A673 (cell line): Measurements from ENCODE around the gene ADGRG1. TPM values are rescaled to one million over a fixed set of nuclear protein-coding genes. Genes with fewer than 3 reads are reported as not detected.

Experiments
- BruUV-seq: library from RNA; stranded (reverse); fragments of 400-500 nt; replicated peaks from 2 replicates; lab custom pipeline; 2021; lab: Mats Ljungman, UMichigan
- CTCF ChIA-PET: fragments of 300-600 bp; sonication (Branson Sonifier 250); formaldehyde crosslinking; loops from one replicate; lab custom pipeline; 2022; ENCODE audit warnings: antibody characterized with exemption; lab: Charles Lee
- POLR2A ChIA-PET: fragments of 300-600 bp; sonication (Branson Sonifier 250); formaldehyde crosslinking; loops from one replicate; lab custom pipeline; 2022; ENCODE audit warnings: antibody characterized with exemption; ENCODE audit not compliant: low non-redundant PET; lab: Charles Lee
- DNase-seq: peaks from one replicate; pipeline ENCODE4 v3.0.0-alpha.2; 2015; ENCODE audit warnings: low spot score
- H3K27ac ChIP-seq: fragments of 200-600 bp; sonication (generic); 2 replicates; pipeline ENCODE4 v1.5.1; 2016; ENCODE audit warnings: mixed run types, low read depth, mild to moderate bottlenecking, mixed read lengths, antibody characterized with exemption, low read length; ENCODE audit not compliant: poor library complexity, severe bottlenecking
- H3K27me3 ChIP-seq: fragments of 200-600 bp; sonication (generic); replicated peaks from 2 replicates; pipeline ENCODE4 v1.6.1; 2017; ENCODE audit warnings: mixed run types, low read depth, mild to moderate bottlenecking, mixed read lengths, antibody characterized with exemption, low read length; ENCODE audit not compliant: insufficient read depth, poor library complexity
- H3K36me3 ChIP-seq: fragments of 200-600 bp; sonication (generic); 2 replicates; pipeline ENCODE4 v1.6.1; 2016; ENCODE audit warnings: mixed run types, mild to moderate bottlenecking, mixed read lengths, antibody characterized with exemption, low read length; ENCODE audit not compliant: insufficient read depth, poor library complexity, severe bottlenecking
- H3K4me1 ChIP-seq: fragments of 200-600 bp; sonication (generic); 2 replicates; pipeline ENCODE4 v1.6.1; 2017; ENCODE audit warnings: mixed run types, mild to moderate bottlenecking, mixed read lengths, antibody characterized with exemption, low read length; ENCODE audit not compliant: insufficient read depth, poor library complexity, severe bottlenecking
- H3K4me3 ChIP-seq: fragments of 200-600 bp; sonication (generic); 2 replicates; pipeline ENCODE4 v1.5.1; 2016; ENCODE audit warnings: low read depth, mixed run types, mild to moderate bottlenecking, mixed read lengths, low read length; ENCODE audit not compliant: poor library complexity, severe bottlenecking
- H3K9me3 ChIP-seq: fragments of 200-600 bp; sonication (generic); 2 replicates; pipeline ENCODE4 v1.6.1; 2016; ENCODE audit warnings: mixed run types, low read depth, mild to moderate bottlenecking, mixed read lengths, antibody characterized with exemption, low read length; ENCODE audit not compliant: poor library complexity, severe bottlenecking
- CTCF ChIP-seq: fragments of 300-800, 200-600 bp; sonication (generic); conservative IDR thresholded peaks from 2 replicates; pipeline ENCODE4 v1.5.1; 2017; ENCODE audit warnings: low read depth, mild to moderate bottlenecking, antibody characterized with exemption, low read length, moderate library complexity, mixed read lengths
- EZH2 ChIP-seq: fragments of 200-600 bp; sonication (generic); IDR thresholded peaks from 2 replicates; pipeline ENCODE4 v1.6.1; 2017; ENCODE audit warnings: borderline replicate concordance, low read depth, mild to moderate bottlenecking, mixed read lengths, antibody characterized with exemption, low read length; ENCODE audit not compliant: poor library complexity, severe bottlenecking
- intact Hi-C: fragments of 100-400 bp; cut with micrococcal nuclease; formaldehyde crosslinking; loops from one replicate; pipeline ENCODE4 v1.10.0; 2022; ENCODE audit not compliant: unreplicated experiment
- total RNA-seq: library from RNA; stranded (reverse); gene quantifications from 2 replicates; pipeline ENCODE4 v1.2.3, GENCODE V29; 2021

Gene ADGRG1
- total RNA-seq, 1 experiment from 2014 or later, result 0.75 TPM

- BruUV-seq, result no TSS peak
- Histone ChIP-seq H3K9me3 (no peaks in the 10 kb centered on the region), H3K27me3 (no peaks in the 10 kb centered on the region), H3K4me1 (peaks cover 3% of the 10 kb centered on the region), H3K4me3 (no peak overlapping the region), H3K36me3 (no peaks in the 10 kb centered on the region), H3K27ac (no peak overlapping the region)
- no peak for DNase-seq
- ChIA-PET POLR2A (no interaction called here), CTCF (no interaction called here)
- intact Hi-C loops, result no loop called here
- TF ChIP-seq CTCF, result no peak
- TF ChIP-seq EZH2, result no peak
Observed at GRCh38 chr16:57683636-57684545, 55.5 kb downstream of the ADGRG1 start.

GRCh38 chr16:57684626-57685358 lies 56.4 kb downstream of the ADGRG1 start:
- Histone ChIP-seq H3K36me3 (no peaks in the 10 kb centered on the region), H3K27ac (no peak overlapping the region), H3K4me1 (peaks cover 3% of the 10 kb centered on the region), H3K27me3 (no peaks in the 10 kb centered on the region), H3K9me3 (no peaks in the 10 kb centered on the region), H3K4me3 (no peak overlapping the region)
- BruUV-seq, result no TSS peak
- TF ChIP-seq CTCF, result no peak
- TF ChIP-seq EZH2, result no peak
- ChIA-PET CTCF (no interaction called here), POLR2A (no interaction called here)
- intact Hi-C loops, result no loop called here
- no peak for DNase-seq

GRCh38 chr16:57685633-57686032 lies 57.2 kb downstream of the ADGRG1 start:
- no peak for DNase-seq
- Histone ChIP-seq H3K27ac (no peak overlapping the region), H3K36me3 (no peaks in the 10 kb centered on the region), H3K4me1 (peaks cover 3% of the 10 kb centered on the region), H3K4me3 (no peak overlapping the region), H3K9me3 (no peaks in the 10 kb centered on the region), H3K27me3 (no peaks in the 10 kb centered on the region)
- TF ChIP-seq CTCF, result no peak
- TF ChIP-seq EZH2, result no peak
- no TSS peak for BruUV-seq
- ChIA-PET CTCF (no interaction called here), POLR2A (no interaction called here)
- intact Hi-C loops, result no loop called here
